ENCODE data around the gene ZNF385B. TPM values are rescaled to one million over a fixed set of nuclear protein-coding genes. Genes with fewer than 3 reads are reported as not detected.

ZNF385B gene
- total RNA-seq, 4 donors from 2014 or later = 9.7 to 24.9 (median 11.4) TPM

DNA sequence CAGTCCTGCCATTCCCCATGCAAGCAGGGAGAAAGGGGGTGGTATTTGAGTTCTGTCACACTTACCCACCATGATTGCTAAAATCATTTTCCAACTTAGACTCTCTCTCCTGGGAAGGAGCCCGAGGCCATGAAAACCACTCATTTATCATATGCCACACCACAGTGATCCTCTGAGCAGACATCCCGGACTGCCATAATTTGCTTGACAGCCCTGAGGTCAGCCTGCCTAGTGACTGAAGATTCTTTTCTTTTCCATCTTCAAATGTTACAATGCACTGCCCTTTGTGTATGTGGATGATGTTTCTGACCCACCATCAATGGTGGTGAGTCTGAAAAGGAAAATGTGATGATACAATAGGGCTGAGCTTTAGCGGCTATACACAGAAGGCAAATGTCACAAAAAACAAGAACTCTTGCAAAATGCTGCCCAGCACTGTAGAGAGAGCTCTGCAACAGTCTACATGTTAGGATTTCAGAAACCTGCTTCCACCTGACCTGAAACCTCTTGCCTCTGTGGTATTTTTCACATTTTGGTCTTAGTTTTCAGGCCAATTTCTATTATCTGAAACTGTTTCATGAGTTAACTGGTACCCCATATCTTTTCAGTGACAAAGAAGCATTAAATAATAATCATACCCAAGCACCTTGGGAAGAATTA, 272.8 kb downstream of the ZNF385B start:
- no peak for DNase-seq
- peaks cover 12 to 23% of the 10 kb centered on the region in 2 donors for H3K4me1 ChIP-seq
- in situ Hi-C loops (cut with MboI; ENCODE audit: low sequenced_read_pairs in 4 of 4) (no loop called here), intact Hi-C loops (cut with DNase I; ENCODE audit: low total_unique reads) (no loop called here)
- peak overlapping the region in 3 of 4 donors; percentile 20 to 42 (median 35) for H3K27ac ChIP-seq
- H3K9me3 ChIP-seq = no peaks in the 10 kb centered on the region
- no peak for ATAC-seq
- H3K4me3 ChIP-seq = no peak overlapping the region
- no peaks in the 10 kb centered on the region for H3K27me3 ChIP-seq
- no peaks in the 10 kb centered on the region for H3K36me3 ChIP-seq
- no peak for TF ChIP-seq POLR2A (IDR thresholded peaks at IDR 0.05)
- TF ChIP-seq CTCF (IDR thresholded peaks at IDR 0.05 in 4 of 5, conservative IDR thresholded peaks at IDR 0.05 in 1 of 5) = no peak

- ATAC-seq = peak; percentile 50 to 81
- H3K27ac ChIP-seq = peak overlapping the region; percentile 52 to 76 (median 71)
- no peak for TF ChIP-seq CTCF (IDR thresholded peaks at IDR 0.05 in 4 of 5, conservative IDR thresholded peaks at IDR 0.05 in 1 of 5)
- no peak for TF ChIP-seq POLR2A (IDR thresholded peaks at IDR 0.05)
- no peaks in the 10 kb centered on the region for H3K27me3 ChIP-seq
- no peaks in the 10 kb centered on the region for H3K36me3 ChIP-seq
- intact Hi-C loops (cut with DNase I; ENCODE audit: low total_unique reads) = no loop called here
- H3K9me3 ChIP-seq = no peaks in the 10 kb centered on the region
- peaks cover 21 to 27% of the 10 kb centered on the region in 2 donors for H3K4me1 ChIP-seq
- no peak overlapping the region for H3K4me3 ChIP-seq
- in situ Hi-C loops (cut with MboI; ENCODE audit: low sequenced_read_pairs in 4 of 4) = no loop called here
- DNase-seq = peak in 1 of 2 donors; percentile 34
Measured at GRCh38 chr2:179584760-179585159, 276.7 kb downstream of the ZNF385B start.

DNA sequence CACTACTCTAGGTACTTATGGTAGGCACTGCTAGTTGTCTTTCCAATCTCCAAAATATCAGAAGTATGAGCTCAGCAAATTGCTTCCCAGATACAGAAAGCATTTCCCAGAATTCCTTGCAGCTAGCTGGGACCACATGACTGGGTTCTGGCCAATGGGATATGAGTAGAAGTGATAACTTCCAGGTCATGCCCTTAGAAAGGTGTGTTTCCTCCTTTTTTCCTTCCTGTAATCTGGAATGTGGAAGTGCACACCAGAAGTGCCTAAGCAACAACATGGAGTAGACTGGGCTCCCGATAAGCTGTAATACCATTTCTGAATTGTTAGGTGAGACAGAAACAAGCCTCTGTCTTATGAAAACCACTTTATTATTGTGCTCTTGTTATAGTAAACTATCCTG, 279.8 kb downstream of the ZNF385B start:
- TF ChIP-seq POLR2A (IDR thresholded peaks at IDR 0.05) (no peak), CTCF (IDR thresholded peaks at IDR 0.05 in 4 of 5, conservative IDR thresholded peaks at IDR 0.05 in 1 of 5) (no peak)
- Histone ChIP-seq H3K36me3 (no peaks in the 10 kb centered on the region), H3K27me3 (no peaks in the 10 kb centered on the region), H3K9me3 (no peaks in the 10 kb centered on the region), H3K27ac (peak overlapping the region in 3 of 4 donors; percentile 71 to 75 (median 74)), H3K4me3 (no peak overlapping the region), H3K4me1 (peaks cover 24 to 27% of the 10 kb centered on the region in 2 donors)
- intact Hi-C loops (cut with DNase I; ENCODE audit: low total_unique reads) (no loop called here), in situ Hi-C loops (cut with MboI; ENCODE audit: low sequenced_read_pairs in 4 of 4) (no loop called here)
- ATAC-seq = no peak
- DNase-seq = no peak

DNA sequence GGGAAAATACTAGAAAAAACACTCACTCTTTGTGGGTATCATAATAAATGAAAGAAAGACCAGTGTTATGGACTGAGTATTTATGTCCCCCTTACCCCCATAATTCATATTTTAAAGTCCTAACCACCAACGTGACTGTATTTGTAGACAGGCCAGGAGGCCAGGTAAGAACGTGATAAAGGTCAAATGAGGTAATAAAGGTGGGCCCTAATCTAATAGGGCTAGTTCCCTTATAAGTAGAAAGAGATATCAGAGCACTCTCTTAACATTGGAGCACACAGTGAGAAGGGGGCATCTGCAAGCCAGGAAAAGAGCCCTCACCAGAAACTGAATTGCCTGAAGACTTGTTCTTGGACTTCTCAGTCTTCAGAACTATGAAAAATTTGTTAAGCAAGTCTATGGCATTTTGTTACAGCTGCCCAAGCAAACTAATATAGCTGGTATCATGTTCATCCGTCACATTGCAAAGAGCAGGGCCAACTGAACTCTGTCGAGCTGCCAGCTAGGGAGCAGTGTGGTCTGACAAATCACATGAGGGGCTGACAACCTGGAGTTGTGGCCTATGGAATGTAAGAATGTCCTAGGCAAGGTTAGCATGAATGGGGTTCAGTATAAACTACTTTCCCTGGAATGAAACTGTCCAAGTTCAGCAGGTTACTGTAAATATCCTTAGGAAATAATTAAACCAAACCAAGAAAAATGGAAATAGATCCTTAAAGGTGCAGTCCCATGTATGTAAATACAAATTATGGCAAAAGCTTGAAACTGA, 280.9 kb downstream of the ZNF385B start:
- DNase-seq (peak; percentile 36 to 84), ATAC-seq (peak; percentile 83)
- H3K27ac ChIP-seq = peak overlapping the region; percentile 16 to 75 (median 72)
- no peaks in the 10 kb centered on the region for H3K36me3 ChIP-seq
- H3K27me3 ChIP-seq = no peaks in the 10 kb centered on the region
- no peak for TF ChIP-seq CTCF (IDR thresholded peaks at IDR 0.05 in 4 of 5, conservative IDR thresholded peaks at IDR 0.05 in 1 of 5)
- TF ChIP-seq POLR2A (IDR thresholded peaks at IDR 0.05) = no peak
- peaks cover 23 to 24% of the 10 kb centered on the region in 2 donors for H3K4me1 ChIP-seq
- no peaks in the 10 kb centered on the region for H3K9me3 ChIP-seq
- in situ Hi-C loops (cut with MboI; ENCODE audit: low sequenced_read_pairs in 4 of 4) (no loop called here), intact Hi-C loops (cut with DNase I; ENCODE audit: low total_unique reads) (no loop called here)
- H3K4me3 ChIP-seq = no peak overlapping the region
